Gastrocnemius medialis (tissue), 4 donors: ENCODE results near the gene WLS.

ENCODE experiments used
- POLR2A ChIP-seq, 2 donors: fragments of 450-650 bp; IDR thresholded peaks; one replicate each; pipeline ENCODE4 v1.6.1; 2017; ENCODE audit warnings: antibody characterized with exemption in 2 of 2, mild to moderate bottlenecking in 2 of 2, moderate library complexity in 2 of 2
- TF ChIP-seq, protein P1 (sequence below), 5 experiments: fragments of 450-650 bp in 3 of 5; fragments of 200-600 bp in 2 of 5; sonication (generic) in 2 of 5; IDR thresholded peaks in 4 of 5; conservative IDR thresholded peaks in 1 of 5; 1 replicate in 4 of 5; 2 replicates in 1 of 5; pipeline ENCODE4 v1.5.1; 2016 to 2019; ENCODE audit warnings: antibody characterized with exemption in 5 of 5, mild to moderate bottlenecking in 3 of 5, moderate library complexity in 3 of 5

DNA sequence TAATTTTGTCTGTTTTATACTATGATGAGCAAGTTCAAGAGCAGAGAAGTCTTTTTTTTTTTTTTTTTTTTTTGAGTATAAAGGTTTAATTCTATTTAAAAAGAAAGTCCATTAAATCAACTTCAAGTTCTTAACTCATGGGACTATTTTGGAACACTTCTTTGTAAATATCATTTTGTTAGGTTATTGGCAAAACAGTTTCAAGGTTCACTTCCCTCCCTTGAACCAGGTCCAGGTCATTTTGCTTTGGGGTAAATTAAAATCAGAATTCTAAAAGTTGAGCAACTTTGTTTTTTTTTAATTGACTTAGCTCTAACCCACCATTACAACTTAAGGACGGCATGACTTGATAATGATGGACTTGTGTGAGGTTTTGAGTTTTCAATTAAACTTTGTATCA lies 72.3 kb downstream of the WLS start:
- TF ChIP-seq, protein P1, sequence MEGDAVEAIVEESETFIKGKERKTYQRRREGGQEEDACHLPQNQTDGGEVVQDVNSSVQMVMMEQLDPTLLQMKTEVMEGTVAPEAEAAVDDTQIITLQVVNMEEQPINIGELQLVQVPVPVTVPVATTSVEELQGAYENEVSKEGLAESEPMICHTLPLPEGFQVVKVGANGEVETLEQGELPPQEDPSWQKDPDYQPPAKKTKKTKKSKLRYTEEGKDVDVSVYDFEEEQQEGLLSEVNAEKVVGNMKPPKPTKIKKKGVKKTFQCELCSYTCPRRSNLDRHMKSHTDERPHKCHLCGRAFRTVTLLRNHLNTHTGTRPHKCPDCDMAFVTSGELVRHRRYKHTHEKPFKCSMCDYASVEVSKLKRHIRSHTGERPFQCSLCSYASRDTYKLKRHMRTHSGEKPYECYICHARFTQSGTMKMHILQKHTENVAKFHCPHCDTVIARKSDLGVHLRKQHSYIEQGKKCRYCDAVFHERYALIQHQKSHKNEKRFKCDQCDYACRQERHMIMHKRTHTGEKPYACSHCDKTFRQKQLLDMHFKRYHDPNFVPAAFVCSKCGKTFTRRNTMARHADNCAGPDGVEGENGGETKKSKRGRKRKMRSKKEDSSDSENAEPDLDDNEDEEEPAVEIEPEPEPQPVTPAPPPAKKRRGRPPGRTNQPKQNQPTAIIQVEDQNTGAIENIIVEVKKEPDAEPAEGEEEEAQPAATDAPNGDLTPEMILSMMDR (IDR thresholded peaks at IDR 0.05 in 4 of 5, conservative IDR thresholded peaks at IDR 0.05 in 1 of 5) = no peak
- no peak for TF ChIP-seq POLR2A (IDR thresholded peaks at IDR 0.05)
